Liver (tissue), 9 donors: ENCODE results near the gene PARD3B. TPM values are rescaled to one million over a fixed set of nuclear protein-coding genes. Genes with fewer than 3 reads are reported as not detected.

Source experiments
- DNase-seq: peaks from one replicate; pipeline ENCODE4 v3.0.0-alpha.2; 2017; ENCODE audit warnings: low spot score
- H3K27ac ChIP-seq, 2 donors: one replicate each; pipeline ENCODE4 v1.7.0; 2013; ENCODE audit warnings: inconsistent platforms in 2 of 2, low read length in 2 of 2, control low read depth in 1 of 2, low read depth in 1 of 2, mild to moderate bottlenecking in 1 of 2
- H3K27me3 ChIP-seq, 4 donors: one replicate each; pipeline versions ENCODE4 v1.6.1 to v1.7.0; 2013; ENCODE audit warnings: low read length in 3 of 4, inconsistent platforms in 1 of 4, mild to moderate bottlenecking in 1 of 4, moderate library complexity in 1 of 4; ENCODE audit not compliant: control insufficient read depth in 4 of 4, insufficient read depth in 4 of 4
- H3K36me3 ChIP-seq, 4 donors: one replicate each; pipeline versions ENCODE4 v1.6.1 to v1.7.0; 2013; ENCODE audit warnings: low read length in 3 of 4, mild to moderate bottlenecking in 3 of 4, low read depth in 1 of 4, moderate library complexity in 1 of 4; ENCODE audit not compliant: control insufficient read depth in 4 of 4, insufficient read depth in 3 of 4
- H3K4me1 ChIP-seq, 4 donors: one replicate each; pipeline versions ENCODE4 v1.6.1 to v1.7.0; 2013; ENCODE audit warnings: low read length in 3 of 4, mild to moderate bottlenecking in 3 of 4, moderate library complexity in 1 of 4; ENCODE audit not compliant: control insufficient read depth in 4 of 4, insufficient read depth in 4 of 4
- H3K4me3 ChIP-seq, 3 donors: one replicate each; pipeline versions ENCODE4 v1.6.1 to v1.7.0; 2013; ENCODE audit warnings: low read length in 3 of 3, control low read depth in 1 of 3, low read depth in 1 of 3, mild to moderate bottlenecking in 1 of 3
- H3K9ac ChIP-seq, 2 donors: one replicate each; pipeline ENCODE4 v1.7.0; 2013; ENCODE audit warnings: low read length in 2 of 2, mild to moderate bottlenecking in 2 of 2, moderate library complexity in 2 of 2, control low read depth in 1 of 2, low read depth in 1 of 2
- H3K9me3 ChIP-seq, 4 donors: one replicate each; pipeline versions ENCODE4 v1.6.1 to v1.7.0; 2013; ENCODE audit warnings: low read length in 3 of 4; ENCODE audit not compliant: control insufficient read depth in 4 of 4
- ATF3 ChIP-seq: IDR thresholded peaks from 2 replicates; pipeline ENCODE4 v1.6.1; 2016; ENCODE audit warnings: antibody characterized with exemption
- CTCF ChIP-seq: fragments of 150-350 bp; IDR thresholded peaks from 2 replicates; pipeline ENCODE4 v1.5.1; 2017; ENCODE audit warnings: improper control_type of control experiment, low read depth, low read length; ENCODE audit not compliant: missing input control
- EGR1 ChIP-seq, 2 donors: IDR thresholded peaks; 2 replicates each; pipeline ENCODE4 v1.6.1; 2016 to 2018; ENCODE audit warnings: antibody characterized with exemption in 2 of 2, low read depth in 2 of 2
- FOXA1 ChIP-seq: IDR thresholded peaks from 2 replicates; pipeline ENCODE4 v1.6.1; 2016; ENCODE audit warnings: antibody characterized with exemption
- FOXA2 ChIP-seq: IDR thresholded peaks from 2 replicates; pipeline ENCODE4 v1.6.1; 2016; ENCODE audit warnings: antibody characterized with exemption
- GABPA ChIP-seq, 2 donors: IDR thresholded peaks in 1 of 2; conservative IDR thresholded peaks in 1 of 2; 2 replicates each; pipeline ENCODE4 v1.6.1; 2016; ENCODE audit warnings: antibody characterized with exemption in 2 of 2, mild to moderate bottlenecking in 1 of 2, moderate library complexity in 1 of 2
- REST ChIP-seq: IDR thresholded peaks from 2 replicates; pipeline ENCODE4 v1.6.1; 2016; ENCODE audit warnings: antibody characterized with exemption, mild to moderate bottlenecking
- RXRA ChIP-seq, 2 donors: IDR thresholded peaks; 2 replicates each; pipeline ENCODE4 v1.6.1; 2017 to 2018; ENCODE audit warnings: antibody characterized with exemption in 2 of 2, mild to moderate bottlenecking in 1 of 2
- YY1 ChIP-seq: IDR thresholded peaks from 2 replicates; pipeline ENCODE4 v1.6.1; 2016; ENCODE audit warnings: antibody characterized with exemption, mild to moderate bottlenecking
- ZBTB33 ChIP-seq: IDR thresholded peaks from 2 replicates; pipeline ENCODE4 v1.6.1; 2016; ENCODE audit warnings: antibody characterized with exemption
- WGBS: extraction: QIAGEN DNeasy Blood & Tissue Kit; methylation state at CpG from one replicate; pipeline ENCODE4 v1.1.7; 2013; 5-methylcytosine and 5-hydroxymethylcytosine counted together
- polyA plus RNA-seq, 2 donors: library from polyadenylated mRNA; stranded (reverse) in 1 of 2; unstranded in 1 of 2; fragments of 200-250 nt in 1 of 2; fragments of >200 nt in 1 of 2; fragmentation: Nextera tagmentation in 1 of 2; extraction: Ambion mirVana in 1 of 2; gene quantifications; one replicate each; pipeline versions ENCODE4 v1.2.1 to v1.2.3, GENCODE V29; 2013 to 2015
- total RNA-seq, 2 donors: library from RNA; depleted of rRNA; stranded (reverse); fragments of >200 nt; gene quantifications; one replicate each; pipeline ENCODE4 v1.2.3, GENCODE V29; 2014
- donor health status: healthy.
- donor health status: healthy.
- donor health status: healthy.
- donor health status: healthy.
- donor health status: healthy.

PARD3B gene
- total and polyA plus RNA-seq, 4 donors, result 1.1 to 10.3 (median 3.7) TPM

- H3K27me3 ChIP-seq, result no peaks in the 10 kb centered on the region
- H3K9ac ChIP-seq, result no peak overlapping the region
- WGBS, result 93% methylated on average over 4 of the region's 4 CpGs
- no peaks in the 10 kb centered on the region for H3K9me3 ChIP-seq
- H3K36me3 ChIP-seq, result no peaks in the 10 kb centered on the region
- H3K4me3 ChIP-seq, result no peak overlapping the region
- H3K27ac ChIP-seq, result no peak overlapping the region
- no peak for DNase-seq
- TF ChIP-seq ATF3 (no peak), GABPA (IDR thresholded peaks at IDR 0.05 in 1 of 2, conservative IDR thresholded peaks at IDR 0.05 in 1 of 2) (no peak)
- H3K4me1 ChIP-seq, result peaks cover 0 to 3% (median 0%) of the 10 kb centered on the region in 4 donors
Measured at GRCh38 chr2:204846471-204846870, 301.2 kb downstream of the PARD3B start.

- Histone ChIP-seq H3K9me3 (no peaks in the 10 kb centered on the region), H3K9ac (no peak overlapping the region), H3K4me1 (no peaks in the 10 kb centered on the region), H3K4me3 (no peak overlapping the region), H3K36me3 (no peaks in the 10 kb centered on the region), H3K27ac (no peak overlapping the region), H3K27me3 (no peaks in the 10 kb centered on the region)
- WGBS, result 96% methylated on average over 3 of the region's 3 CpGs
- no peak for TF ChIP-seq RXRA (IDR thresholded peaks at IDR 0.05)
- no peak for TF ChIP-seq FOXA2
- no peak for TF ChIP-seq FOXA1
- DNase-seq, result no peak
Measured at GRCh38 chr2:204849892-204850291, 304.6 kb downstream of the PARD3B start.

- no peak for DNase-seq
- Histone ChIP-seq H3K27ac (no peak overlapping the region), H3K4me3 (no peak overlapping the region), H3K27me3 (no peaks in the 10 kb centered on the region), H3K9ac (no peak overlapping the region), H3K4me1 (no peaks in the 10 kb centered on the region), H3K36me3 (no peaks in the 10 kb centered on the region), H3K9me3 (no peaks in the 10 kb centered on the region)
- TF ChIP-seq YY1 (no peak), EGR1 (IDR thresholded peaks at IDR 0.05; ENCODE audit: low read depth in 2 of 2) (no peak), CTCF (no peak), ATF3 (no peak), REST (no peak), RXRA (IDR thresholded peaks at IDR 0.05) (no peak), ZBTB33 (no peak), FOXA2 (no peak)
- 89% methylated on average over 4 of the region's 4 CpGs for WGBS
Measured at GRCh38 chr2:204850581-204850980, 305.3 kb downstream of the PARD3B start.
